Type B pancreatic cell (in vitro differentiated cells): ENCODE measurements around the gene ADAMTS10. TPM values are rescaled to one million over a fixed set of nuclear protein-coding genes. Genes with fewer than 3 reads are reported as not detected.

Experiments used
- DNase-seq: peaks from one replicate; pipeline ENCODE4 v3.0.0; 2021; ENCODE audit warnings: mixed read lengths; ENCODE audit not compliant: unreplicated experiment; ENCODE audit errors: extremely low spot score
- H3K27ac Mint-ChIP-seq: 2 replicates; pipeline ENCODE4 v1.8.0; 2021; ENCODE audit warnings: mild to moderate bottlenecking, mixed read lengths
- H3K27me3 Mint-ChIP-seq: 2 replicates; pipeline ENCODE4 v1.8.0; 2021; ENCODE audit warnings: mixed read lengths
- H3K36me3 Mint-ChIP-seq: 2 replicates; pipeline ENCODE4 v1.8.0; 2021; ENCODE audit warnings: mixed read lengths
- H3K4me1 Mint-ChIP-seq: one replicate; pipeline ENCODE4 v1.8.0; 2021; ENCODE audit warnings: mixed read lengths; ENCODE audit not compliant: unreplicated experiment
- H3K4me3 Mint-ChIP-seq: 2 replicates; pipeline ENCODE4 v1.8.0; 2021; ENCODE audit warnings: mild to moderate bottlenecking, mixed read lengths
- H3K9me3 Mint-ChIP-seq: 2 replicates; pipeline ENCODE4 v1.8.0; 2021; ENCODE audit warnings: mixed read lengths
- total RNA-seq: library from RNA; stranded (reverse); gene quantifications from 2 replicates; pipeline ENCODE4 v1.2.1, GENCODE V29; 2021; ENCODE audit warnings: low replicate concordance
- TF ChIP-seq, protein P1 (sequence below): fragments of 200-600 bp; sonication (generic); conservative IDR thresholded peaks from 2 replicates; pipeline ENCODE4 v1.5.0; 2021; ENCODE audit warnings: antibody characterized with exemption, mild to moderate bottlenecking

The ADAMTS10 gene
- total RNA-seq, 1 donor from 2014 or later, result 59.2 TPM

- TF ChIP-seq, protein P1, sequence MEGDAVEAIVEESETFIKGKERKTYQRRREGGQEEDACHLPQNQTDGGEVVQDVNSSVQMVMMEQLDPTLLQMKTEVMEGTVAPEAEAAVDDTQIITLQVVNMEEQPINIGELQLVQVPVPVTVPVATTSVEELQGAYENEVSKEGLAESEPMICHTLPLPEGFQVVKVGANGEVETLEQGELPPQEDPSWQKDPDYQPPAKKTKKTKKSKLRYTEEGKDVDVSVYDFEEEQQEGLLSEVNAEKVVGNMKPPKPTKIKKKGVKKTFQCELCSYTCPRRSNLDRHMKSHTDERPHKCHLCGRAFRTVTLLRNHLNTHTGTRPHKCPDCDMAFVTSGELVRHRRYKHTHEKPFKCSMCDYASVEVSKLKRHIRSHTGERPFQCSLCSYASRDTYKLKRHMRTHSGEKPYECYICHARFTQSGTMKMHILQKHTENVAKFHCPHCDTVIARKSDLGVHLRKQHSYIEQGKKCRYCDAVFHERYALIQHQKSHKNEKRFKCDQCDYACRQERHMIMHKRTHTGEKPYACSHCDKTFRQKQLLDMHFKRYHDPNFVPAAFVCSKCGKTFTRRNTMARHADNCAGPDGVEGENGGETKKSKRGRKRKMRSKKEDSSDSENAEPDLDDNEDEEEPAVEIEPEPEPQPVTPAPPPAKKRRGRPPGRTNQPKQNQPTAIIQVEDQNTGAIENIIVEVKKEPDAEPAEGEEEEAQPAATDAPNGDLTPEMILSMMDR, result no peak
These were observed 64.8 kb downstream of the ADAMTS10 start for GRCh38 chr19:8545743-8546142.

DNA sequence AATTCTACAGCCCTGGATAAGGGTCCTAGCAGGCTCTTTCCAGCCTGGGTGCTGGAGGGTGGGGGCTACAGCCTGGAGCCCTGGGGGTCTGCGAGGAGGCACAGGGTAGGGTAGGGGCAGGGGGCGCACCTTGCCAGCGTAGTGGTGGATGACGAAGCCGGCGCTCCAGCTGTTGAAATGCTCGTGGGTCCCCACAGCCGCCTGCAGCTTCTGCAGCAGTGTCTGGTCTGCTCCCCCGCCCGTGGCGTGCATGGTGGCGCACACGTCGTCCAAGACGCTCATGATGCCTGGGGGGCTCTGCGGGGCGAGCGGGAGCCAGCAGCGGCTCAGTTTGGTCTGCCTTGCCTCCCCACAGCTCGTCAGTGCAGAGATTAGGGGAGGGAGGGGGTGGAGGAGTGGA lies 66.3 kb downstream of the ADAMTS10 start:
- no peak for DNase-seq
- no peaks in the 10 kb centered on the region for H3K9me3 Mint-ChIP-seq
- no peak overlapping the region for H3K4me3 Mint-ChIP-seq
- H3K27me3 Mint-ChIP-seq, result no peaks in the 10 kb centered on the region
- no peaks in the 10 kb centered on the region for H3K4me1 Mint-ChIP-seq
- peaks cover 4% of the 10 kb centered on the region for H3K36me3 Mint-ChIP-seq
- TF ChIP-seq, protein P1, result no peak
- H3K27ac Mint-ChIP-seq, result no peak overlapping the region

More at GRCh38 chr19:8545743-8546142, 64.8 kb downstream of the ADAMTS10 start:
- Mint-ChIP-seq H3K36me3 (peaks cover 4% of the 10 kb centered on the region), H3K27ac (no peak overlapping the region), H3K4me3 (no peak overlapping the region), H3K27me3 (no peaks in the 10 kb centered on the region), H3K4me1 (no peaks in the 10 kb centered on the region), H3K9me3 (no peaks in the 10 kb centered on the region)
- no peak for DNase-seq

GRCh38 chr19:8539621-8540149 lies 70.8 kb downstream of the ADAMTS10 start:
- DNase-seq, result no peak
- H3K27me3 Mint-ChIP-seq, result no peaks in the 10 kb centered on the region
- no peaks in the 10 kb centered on the region for H3K9me3 Mint-ChIP-seq
- TF ChIP-seq, protein P1, result no peak
- H3K4me1 Mint-ChIP-seq, result no peaks in the 10 kb centered on the region
- H3K36me3 Mint-ChIP-seq, result no peaks in the 10 kb centered on the region
- H3K4me3 Mint-ChIP-seq, result no peak overlapping the region
- no peak overlapping the region for H3K27ac Mint-ChIP-seq

DNA sequence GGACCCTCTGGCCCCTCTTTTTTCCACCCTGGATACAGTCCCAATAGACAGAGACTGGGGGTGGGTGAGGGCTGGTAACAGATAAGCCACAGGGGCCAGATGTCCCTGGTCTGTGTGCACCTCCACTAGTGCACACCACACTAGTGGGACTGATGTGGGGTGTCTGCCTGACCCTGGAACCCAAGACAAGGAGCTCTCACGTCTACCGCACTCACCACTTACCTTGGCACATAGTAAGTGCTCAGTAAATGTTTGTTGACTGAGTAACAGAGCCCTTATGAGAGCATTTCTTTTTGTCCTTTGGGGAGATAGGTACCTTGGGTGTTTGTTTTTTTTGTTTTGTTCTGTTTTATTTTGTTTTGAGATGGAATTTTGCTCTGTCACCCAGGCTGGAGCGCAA lies 73.4 kb downstream of the ADAMTS10 start:
- Mint-ChIP-seq H3K36me3 (no peaks in the 10 kb centered on the region), H3K27ac (no peak overlapping the region), H3K9me3 (no peaks in the 10 kb centered on the region), H3K27me3 (no peaks in the 10 kb centered on the region), H3K4me3 (no peak overlapping the region), H3K4me1 (peaks cover 1% of the 10 kb centered on the region)
- DNase-seq, result no peak
- TF ChIP-seq, protein P1, result no peak

GRCh38 chr19:8536282-8536681 lies 74.2 kb downstream of the ADAMTS10 start:
- TF ChIP-seq, protein P1, result no peak
- Mint-ChIP-seq H3K4me3 (no peak overlapping the region), H3K4me1 (peaks cover 4% of the 10 kb centered on the region), H3K36me3 (no peaks in the 10 kb centered on the region), H3K9me3 (no peaks in the 10 kb centered on the region), H3K27me3 (no peaks in the 10 kb centered on the region), H3K27ac (no peak overlapping the region)
- DNase-seq, result no peak

DNA sequence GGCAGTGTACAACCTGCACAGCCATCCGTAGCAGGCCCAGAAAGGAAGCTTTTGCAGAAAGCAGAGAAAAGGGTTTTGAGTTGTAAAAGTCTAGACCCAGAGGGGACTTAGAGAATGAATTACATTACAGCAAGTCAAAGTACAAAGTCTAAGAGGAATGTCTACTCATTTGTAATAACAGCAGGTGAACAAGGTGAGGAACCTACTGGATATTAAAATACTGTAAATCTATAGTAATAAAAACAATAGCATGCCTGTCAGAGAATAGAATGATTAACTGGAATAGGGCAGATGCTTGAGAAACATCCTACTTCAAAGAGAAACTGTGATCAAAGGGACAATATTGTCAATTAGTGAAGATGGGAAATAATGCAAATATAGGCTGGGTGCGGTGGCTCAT lies 78.3 kb downstream of the ADAMTS10 start:
- Mint-ChIP-seq H3K4me3 (no peak overlapping the region), H3K9me3 (no peaks in the 10 kb centered on the region), H3K27me3 (no peaks in the 10 kb centered on the region), H3K36me3 (peaks cover 15% of the 10 kb centered on the region), H3K27ac (no peak overlapping the region), H3K4me1 (peaks cover 13% of the 10 kb centered on the region)
- DNase-seq, result no peak
- TF ChIP-seq, protein P1, result no peak
